Osteoblast (primary cell): ENCODE data around the gene IGF1R. TPM values are rescaled to one million over a fixed set of nuclear protein-coding genes. Genes with fewer than 3 reads are reported as not detected.

ENCODE experiments used
- DNase-seq: peaks from one replicate; pipeline ENCODE4 v3.0.0; 2011; ENCODE audit warnings: low spot score, mixed read lengths; ENCODE audit not compliant: insufficient read length; ENCODE audit errors: missing footprints
- H2AFZ ChIP-seq: 2 replicates; pipeline ENCODE4 v1.6.0; 2011; ENCODE audit warnings: mild to moderate bottlenecking, low read length
- H3K27ac ChIP-seq: 2 replicates; pipeline ENCODE4 v1.5.1; 2011; ENCODE audit warnings: mild to moderate bottlenecking, low read depth, low read length, moderate library complexity
- H3K27me3 ChIP-seq: 2 replicates; pipeline ENCODE4 v1.6.0; 2012; ENCODE audit warnings: mild to moderate bottlenecking, control low read depth, inconsistent platforms, low read length, moderate library complexity; ENCODE audit not compliant: insufficient read depth
- H3K36me3 ChIP-seq: 2 replicates; pipeline ENCODE4 v1.5.1; 2011; ENCODE audit warnings: mild to moderate bottlenecking, low read length, control low read depth, moderate library complexity; ENCODE audit not compliant: insufficient read depth
- H3K4me1 ChIP-seq: 2 replicates; pipeline ENCODE4 v1.5.1; 2011; ENCODE audit warnings: mild to moderate bottlenecking, low read length, control low read depth, moderate library complexity; ENCODE audit not compliant: insufficient read depth
- H3K4me2 ChIP-seq: 2 replicates; pipeline ENCODE4 v1.6.0; 2011; ENCODE audit warnings: mild to moderate bottlenecking, low read length; ENCODE audit not compliant: insufficient read depth
- H3K4me3 ChIP-seq: fragments of 200-600 bp; sonication (generic); 3 replicates; pipeline ENCODE4 v1.5.1; 2012; ENCODE audit warnings: mild to moderate bottlenecking, low read length, inconsistent platforms; ENCODE audit not compliant: insufficient read depth
- H3K79me2 ChIP-seq: 2 replicates; pipeline ENCODE4 v1.6.0; 2012; ENCODE audit warnings: mild to moderate bottlenecking, low read length, control low read depth, inconsistent platforms; ENCODE audit not compliant: insufficient read depth
- H3K9me3 ChIP-seq: 2 replicates; pipeline ENCODE4 v1.5.1; 2011; ENCODE audit warnings: low read depth, low read length, control low read depth
- H4K20me1 ChIP-seq: 2 replicates; pipeline ENCODE4 v1.6.0; 2012; ENCODE audit warnings: mild to moderate bottlenecking, low read length, control low read depth; ENCODE audit not compliant: insufficient read depth
- CTCF ChIP-seq: IDR thresholded peaks from 2 replicates; pipeline ENCODE4 v1.5.1; 2011; ENCODE audit warnings: mild to moderate bottlenecking, low read depth, low read length, moderate library complexity; ENCODE audit errors: extremely low read depth
- total RNA-seq: library from RNA; depleted of rRNA; stranded (reverse); fragments of >200 nt; gene quantifications from 2 replicates; pipeline ENCODE4 v1.2.3, GENCODE V29; 2012

The IGF1R gene
- total RNA-seq, 1 donor = 18.8 TPM

GRCh38 chr15:98790270-98790669 is 141.9 kb downstream of the IGF1R start:
- Histone ChIP-seq H3K79me2 (peaks cover 85% of the 10 kb centered on the region), H3K27ac (no peak overlapping the region), H4K20me1 (peaks cover 37% of the 10 kb centered on the region), H3K4me2 (no peak overlapping the region), H3K27me3 (no peaks in the 10 kb centered on the region), H3K4me1 (peaks cover 17% of the 10 kb centered on the region), H3K36me3 (no peaks in the 10 kb centered on the region), H2AFZ (no peak overlapping the region), H3K9me3 (no peaks in the 10 kb centered on the region), H3K4me3 (no peak overlapping the region)
- DNase-seq = no peak
- TF ChIP-seq CTCF = no peak

GRCh38 chr15:98791046-98791701 is 142.8 kb downstream of the IGF1R start:
- no peaks in the 10 kb centered on the region for H3K27me3 ChIP-seq
- no peak overlapping the region for H2AFZ ChIP-seq
- H3K9me3 ChIP-seq = no peaks in the 10 kb centered on the region
- H3K36me3 ChIP-seq = no peaks in the 10 kb centered on the region
- H3K4me2 ChIP-seq = no peak overlapping the region
- H3K79me2 ChIP-seq = peaks cover 82% of the 10 kb centered on the region
- peaks cover 37% of the 10 kb centered on the region for H4K20me1 ChIP-seq
- no peak for TF ChIP-seq CTCF
- H3K27ac ChIP-seq = no peak overlapping the region
- no peak overlapping the region for H3K4me3 ChIP-seq
- no peak for DNase-seq
- H3K4me1 ChIP-seq = peaks cover 17% of the 10 kb centered on the region

GRCh38 chr15:98792117-98792516 is 143.8 kb downstream of the IGF1R start:
- no peak overlapping the region for H2AFZ ChIP-seq
- no peak for DNase-seq
- peaks cover 13% of the 10 kb centered on the region for H3K4me1 ChIP-seq
- H3K36me3 ChIP-seq = no peaks in the 10 kb centered on the region
- H3K27ac ChIP-seq = no peak overlapping the region
- no peak for TF ChIP-seq CTCF
- no peak overlapping the region for H3K4me2 ChIP-seq
- H3K9me3 ChIP-seq = no peaks in the 10 kb centered on the region
- H3K4me3 ChIP-seq = no peak overlapping the region
- peaks cover 83% of the 10 kb centered on the region for H3K79me2 ChIP-seq
- peaks cover 38% of the 10 kb centered on the region for H4K20me1 ChIP-seq
- no peaks in the 10 kb centered on the region for H3K27me3 ChIP-seq

GRCh38 chr15:98794211-98794610 is 145.9 kb downstream of the IGF1R start:
- DNase-seq = no peak
- H3K4me2 ChIP-seq = no peak overlapping the region
- peaks cover 42% of the 10 kb centered on the region for H4K20me1 ChIP-seq
- H2AFZ ChIP-seq = no peak overlapping the region
- no peaks in the 10 kb centered on the region for H3K27me3 ChIP-seq
- no peaks in the 10 kb centered on the region for H3K36me3 ChIP-seq
- no peaks in the 10 kb centered on the region for H3K9me3 ChIP-seq
- H3K79me2 ChIP-seq = peaks cover 86% of the 10 kb centered on the region
- H3K27ac ChIP-seq = no peak overlapping the region
- TF ChIP-seq CTCF = no peak
- peaks cover 5% of the 10 kb centered on the region for H3K4me1 ChIP-seq
- H3K4me3 ChIP-seq = no peak overlapping the region
